Trophoblast cell (in vitro differentiated cells and primary cell): ENCODE results near the gene LRRC75B.

ENCODE experiments used
- DNase-seq, 2 donors: peaks; one replicate each; pipeline ENCODE4 v3.0.0-alpha.2; 2016
- H2AFZ ChIP-seq: 2 replicates; pipeline ENCODE4 v1.6.1; 2013; ENCODE audit warnings: low read length, moderate library complexity, mild to moderate bottlenecking; ENCODE audit not compliant: insufficient read depth, poor library complexity
- H2AK5ac ChIP-seq: 2 replicates; pipeline ENCODE4 v1.6.1; 2013; ENCODE audit warnings: mild to moderate bottlenecking, low read length
- H2BK120ac ChIP-seq: 2 replicates; pipeline ENCODE4 v1.6.1; 2013; ENCODE audit warnings: low read length, mild to moderate bottlenecking, moderate library complexity; ENCODE audit not compliant: insufficient read depth, poor library complexity
- H2BK12ac ChIP-seq: 2 replicates; pipeline ENCODE4 v1.6.1; 2013; ENCODE audit warnings: mild to moderate bottlenecking, low read length, moderate library complexity
- H2BK5ac ChIP-seq: 2 replicates; pipeline ENCODE4 v1.6.1; 2013; ENCODE audit warnings: low read length, low read depth, moderate library complexity, mild to moderate bottlenecking; ENCODE audit not compliant: poor library complexity
- H3K14ac ChIP-seq: 2 replicates; pipeline ENCODE4 v1.6.1; 2013; ENCODE audit warnings: mild to moderate bottlenecking, low read length
- H3K18ac ChIP-seq: 2 replicates; pipeline ENCODE4 v1.6.1; 2013; ENCODE audit warnings: mild to moderate bottlenecking, low read length
- H3K23ac ChIP-seq: 2 replicates; pipeline ENCODE4 v1.6.1; 2013; ENCODE audit warnings: low read length
- H3K27ac ChIP-seq: 2 replicates; pipeline ENCODE4 v1.5.1; 2013; ENCODE audit warnings: low read depth, mild to moderate bottlenecking, inconsistent platforms, low read length, moderate library complexity
- H3K27me3 ChIP-seq: 2 replicates; pipeline ENCODE4 v1.6.1; 2013; ENCODE audit warnings: inconsistent platforms, mild to moderate bottlenecking, low read length, moderate library complexity; ENCODE audit not compliant: insufficient read depth
- H3K36me3 ChIP-seq, 2 experiments: 1 replicate in 1 of 2; 2 replicates in 1 of 2; pipeline ENCODE4 v1.6.1; 2013; ENCODE audit warnings: low read length in 2 of 2, mild to moderate bottlenecking in 2 of 2, moderate library complexity in 1 of 2; ENCODE audit not compliant: insufficient read depth in 2 of 2, control insufficient read depth in 1 of 2
- H3K4ac ChIP-seq: 2 replicates; pipeline ENCODE4 v1.6.1; 2013; ENCODE audit warnings: low read depth, mild to moderate bottlenecking, low read length, moderate library complexity
- H3K4me1 ChIP-seq, 2 experiments: 1 replicate in 1 of 2; 2 replicates in 1 of 2; pipeline ENCODE4 v1.6.1; 2013; ENCODE audit warnings: low read length in 2 of 2, mild to moderate bottlenecking in 2 of 2, moderate library complexity in 1 of 2; ENCODE audit not compliant: insufficient read depth in 2 of 2, control insufficient read depth in 1 of 2
- H3K4me2 ChIP-seq: 2 replicates; pipeline ENCODE4 v1.6.1; 2013; ENCODE audit warnings: inconsistent platforms, mild to moderate bottlenecking, low read length, moderate library complexity
- H3K4me3 ChIP-seq: 2 replicates; pipeline ENCODE4 v1.5.1; 2013; ENCODE audit warnings: mild to moderate bottlenecking, low read depth, low read length, inconsistent platforms
- H3K79me1 ChIP-seq: one replicate; pipeline ENCODE4 v1.6.1; 2013; ENCODE audit warnings: low read length
- H3K79me2 ChIP-seq: 2 replicates; pipeline ENCODE4 v1.6.1; 2013; ENCODE audit warnings: low read length, mild to moderate bottlenecking; ENCODE audit not compliant: control insufficient read depth, insufficient read depth, poor library complexity
- H3K9ac ChIP-seq: 2 replicates; pipeline ENCODE4 v1.6.1; 2013; ENCODE audit warnings: mild to moderate bottlenecking, low read length
- H3K9me3 ChIP-seq: 2 replicates; pipeline ENCODE4 v1.6.1; 2013; ENCODE audit warnings: low read depth, mild to moderate bottlenecking, control low read depth, inconsistent platforms, low read length; ENCODE audit not compliant: insufficient read depth
- H4K12ac ChIP-seq: 2 replicates; pipeline ENCODE4 v1.6.1; 2013; ENCODE audit warnings: low read depth, mild to moderate bottlenecking, low read length, moderate library complexity
- H4K8ac ChIP-seq: 2 replicates; pipeline ENCODE4 v1.6.1; 2013; ENCODE audit warnings: low read depth, mild to moderate bottlenecking, low read length, moderate library complexity
- H4K91ac ChIP-seq: one replicate; pipeline ENCODE4 v1.6.1; 2013; ENCODE audit warnings: low read depth, mild to moderate bottlenecking, low read length, moderate library complexity
- WGBS: extraction: QIAGEN DNeasy Blood & Tissue Kit; methylation state at CpG from one replicate; pipeline ENCODE4 v1.1.7; 2013; ENCODE audit warnings: missing lambda C conversion rate; ENCODE audit not compliant: insufficient read length, insufficient coverage; ENCODE audit errors: extremely low coverage; 5-methylcytosine and 5-hydroxymethylcytosine counted together

Gene LRRC75B

DNA sequence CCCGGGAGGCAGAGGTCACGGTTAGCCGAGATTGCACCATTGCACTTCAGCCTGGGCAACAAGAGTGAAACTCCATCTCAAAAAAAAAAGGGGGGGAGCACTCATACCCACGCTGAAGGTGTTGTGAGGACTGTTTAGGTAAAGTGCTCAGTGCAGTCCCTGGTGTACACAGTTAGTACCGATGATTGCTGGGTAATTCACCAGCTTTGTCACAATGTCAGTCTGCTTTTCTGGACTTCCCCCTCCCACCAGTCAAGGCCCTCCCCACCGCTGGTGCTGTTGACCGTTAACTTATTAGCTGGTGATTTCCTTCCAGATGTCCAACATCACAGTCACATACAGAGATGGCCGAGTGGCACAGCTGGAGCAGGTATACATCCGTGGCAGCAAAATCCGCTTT is 25.2 kb downstream of the LRRC75B start:
- no peak overlapping the region for H2BK5ac ChIP-seq
- H3K18ac ChIP-seq: peak overlapping the region; percentile 17
- H3K79me1 ChIP-seq: no peaks in the 10 kb centered on the region
- H3K14ac ChIP-seq: no peak overlapping the region
- H3K23ac ChIP-seq: no peak overlapping the region
- H3K4me3 ChIP-seq: no peak overlapping the region
- no peak overlapping the region for H3K4ac ChIP-seq
- H3K27me3 ChIP-seq: no peaks in the 10 kb centered on the region
- no peak overlapping the region for H3K27ac ChIP-seq
- DNase-seq: no peak
- no peaks in the 10 kb centered on the region for H3K4me1 ChIP-seq
- no peak overlapping the region for H4K8ac ChIP-seq
- H3K36me3 ChIP-seq: peaks cover 36 to 65% of the 10 kb centered on the region in 2 experiments
- no peak overlapping the region for H2AK5ac ChIP-seq
- H2BK120ac ChIP-seq: no peak overlapping the region
- no peaks in the 10 kb centered on the region for H3K9me3 ChIP-seq
- no peak overlapping the region for H3K4me2 ChIP-seq
- no peaks in the 10 kb centered on the region for H3K79me2 ChIP-seq
- no peak overlapping the region for H4K91ac ChIP-seq
- H2AFZ ChIP-seq: no peak overlapping the region
- H2BK12ac ChIP-seq: no peak overlapping the region
- no peak overlapping the region for H4K12ac ChIP-seq
- H3K9ac ChIP-seq: no peak overlapping the region
- WGBS: no CpG with 5 or more reads among the region's 10 CpGs

DNA sequence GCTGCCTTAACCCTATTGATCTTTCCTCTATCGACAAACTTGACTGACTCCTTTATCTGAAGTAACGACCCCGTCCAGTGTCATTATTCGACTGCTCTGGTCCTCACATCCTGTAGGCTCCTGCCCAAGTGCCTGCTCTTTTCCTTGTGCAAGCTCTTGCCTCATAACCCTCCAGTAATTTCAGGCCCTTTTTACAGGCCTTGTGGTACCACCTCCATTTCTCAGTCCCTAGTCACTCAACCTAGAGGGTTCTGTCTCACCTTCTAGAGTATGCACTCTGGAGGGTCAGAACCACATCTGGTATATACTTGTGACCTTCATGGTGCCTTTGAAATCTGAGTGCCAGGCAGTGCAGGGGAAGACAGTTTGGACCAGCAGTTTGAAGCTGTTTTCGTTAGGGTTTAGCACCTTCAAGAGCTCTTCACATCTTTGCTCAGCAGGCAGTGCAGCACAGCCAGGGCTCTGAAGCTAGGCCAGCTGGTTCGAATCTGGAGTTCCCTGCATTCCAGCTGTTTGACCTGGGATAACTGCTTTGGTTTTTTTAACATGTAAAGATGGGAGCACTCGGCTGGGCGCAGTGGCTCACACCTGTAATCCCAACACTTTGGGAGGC is 25.9 kb downstream of the LRRC75B start:
- Histone ChIP-seq H4K91ac (no peak overlapping the region), H3K9me3 (no peaks in the 10 kb centered on the region), H3K4me2 (no peak overlapping the region), H2AFZ (no peak overlapping the region), H3K4me3 (no peak overlapping the region), H3K36me3 (peaks cover 32 to 58% of the 10 kb centered on the region in 2 experiments), H3K9ac (no peak overlapping the region), H3K4ac (no peak overlapping the region), H4K8ac (no peak overlapping the region), H3K4me1 (no peaks in the 10 kb centered on the region), H3K27ac (no peak overlapping the region), H3K79me2 (no peaks in the 10 kb centered on the region), H3K23ac (no peak overlapping the region), H3K18ac (no peak overlapping the region), H2BK5ac (no peak overlapping the region), H3K79me1 (no peaks in the 10 kb centered on the region), H4K12ac (no peak overlapping the region), H3K14ac (no peak overlapping the region), H2AK5ac (no peak overlapping the region), H2BK120ac (no peak overlapping the region), H2BK12ac (no peak overlapping the region), H3K27me3 (no peaks in the 10 kb centered on the region)
- WGBS: no CpG with 5 or more reads among the region's 8 CpGs
- no peak for DNase-seq

DNA sequence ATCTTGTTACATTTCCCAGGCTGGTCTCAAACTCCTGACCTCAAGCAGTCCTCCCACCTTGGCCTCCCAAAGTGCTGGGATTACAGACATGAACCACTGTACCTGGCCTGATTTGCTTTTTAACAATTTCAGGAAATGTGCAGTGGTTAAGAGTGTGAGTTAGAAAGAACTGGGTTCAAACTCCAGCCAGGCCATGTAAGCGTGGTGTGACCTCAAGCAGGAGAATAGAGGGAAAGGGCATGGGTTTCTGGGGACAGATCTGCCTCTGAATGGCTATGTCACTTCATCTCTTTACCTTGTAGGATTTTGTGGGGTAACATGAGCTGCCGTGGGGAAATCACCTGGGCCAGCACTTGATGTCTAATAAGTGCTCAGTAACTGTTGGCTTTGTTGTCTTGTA is 27.8 kb downstream of the LRRC75B start:
- no peak for DNase-seq
- Histone ChIP-seq H3K4ac (no peak overlapping the region), H2AK5ac (no peak overlapping the region), H3K4me2 (no peak overlapping the region), H3K14ac (no peak overlapping the region), H2BK5ac (no peak overlapping the region), H3K36me3 (peaks cover 33 to 57% of the 10 kb centered on the region in 2 experiments), H2BK120ac (no peak overlapping the region), H2BK12ac (no peak overlapping the region), H3K27me3 (no peaks in the 10 kb centered on the region), H4K12ac (no peak overlapping the region), H4K8ac (no peak overlapping the region), H3K79me2 (peaks cover 5% of the 10 kb centered on the region), H3K4me1 (no peaks in the 10 kb centered on the region), H3K18ac (no peak overlapping the region), H2AFZ (no peak overlapping the region), H3K27ac (no peak overlapping the region), H3K9ac (no peak overlapping the region), H3K79me1 (no peaks in the 10 kb centered on the region), H4K91ac (no peak overlapping the region), H3K4me3 (no peak overlapping the region), H3K9me3 (no peaks in the 10 kb centered on the region), H3K23ac (no peak overlapping the region)
- WGBS: no CpG with 5 or more reads among the region's 2 CpGs

DNA sequence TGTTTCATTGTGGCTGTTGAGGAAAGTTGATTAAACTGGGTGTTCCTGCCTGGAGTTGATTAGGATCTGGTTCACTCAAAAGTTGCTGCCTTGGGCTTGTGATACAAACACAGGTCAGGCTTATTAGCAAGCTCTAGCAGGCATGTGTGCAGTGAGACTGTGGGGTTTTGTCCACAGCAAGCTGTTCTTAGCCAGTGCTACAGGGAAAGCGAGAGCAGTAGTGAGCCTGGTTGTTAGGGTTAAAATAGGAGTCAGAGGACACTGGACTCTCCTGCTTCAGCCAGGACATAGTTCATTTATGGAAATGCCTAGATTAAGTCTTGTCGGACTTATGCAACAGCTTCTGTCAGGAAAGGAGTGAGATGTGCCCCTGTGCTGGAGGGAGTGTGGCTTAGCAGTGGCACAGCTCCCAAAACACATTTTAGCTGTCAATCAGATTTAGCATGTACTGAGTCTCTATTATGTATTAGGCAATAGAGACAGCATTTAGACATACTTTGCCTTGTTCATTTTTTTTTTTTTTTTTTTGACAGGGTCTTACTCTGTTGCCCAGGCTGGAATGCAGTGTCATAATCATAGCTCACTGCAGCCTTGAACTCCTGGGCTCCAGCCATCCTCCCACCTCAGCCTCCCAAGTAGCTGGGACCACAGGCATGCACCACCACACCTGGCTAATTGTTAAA is 28.4 kb downstream of the LRRC75B start:
- WGBS: no CpG with 5 or more reads among the region's 2 CpGs
- peaks cover 30 to 54% of the 10 kb centered on the region in 2 experiments for H3K36me3 ChIP-seq
- H3K4ac ChIP-seq: no peak overlapping the region
- no peak overlapping the region for H2BK5ac ChIP-seq
- no peak overlapping the region for H3K9ac ChIP-seq
- no peak overlapping the region for H4K91ac ChIP-seq
- H2AFZ ChIP-seq: no peak overlapping the region
- DNase-seq: peak; percentile 30 to 52
- H4K8ac ChIP-seq: no peak overlapping the region
- H3K27ac ChIP-seq: no peak overlapping the region
- H3K4me1 ChIP-seq: no peaks in the 10 kb centered on the region
- H2BK12ac ChIP-seq: no peak overlapping the region
- H3K79me2 ChIP-seq: peaks cover 5% of the 10 kb centered on the region
- H2BK120ac ChIP-seq: no peak overlapping the region
- no peak overlapping the region for H3K4me3 ChIP-seq
- peak overlapping the region; percentile 37 for H3K23ac ChIP-seq
- no peak overlapping the region for H3K4me2 ChIP-seq
- no peak overlapping the region for H4K12ac ChIP-seq
- H3K79me1 ChIP-seq: no peaks in the 10 kb centered on the region
- H3K18ac ChIP-seq: no peak overlapping the region
- no peak overlapping the region for H2AK5ac ChIP-seq
- H3K27me3 ChIP-seq: no peaks in the 10 kb centered on the region
- H3K9me3 ChIP-seq: no peaks in the 10 kb centered on the region
- H3K14ac ChIP-seq: no peak overlapping the region
